ENCODE measurements around the gene TNFRSF19.

Gene TNFRSF19

DNA sequence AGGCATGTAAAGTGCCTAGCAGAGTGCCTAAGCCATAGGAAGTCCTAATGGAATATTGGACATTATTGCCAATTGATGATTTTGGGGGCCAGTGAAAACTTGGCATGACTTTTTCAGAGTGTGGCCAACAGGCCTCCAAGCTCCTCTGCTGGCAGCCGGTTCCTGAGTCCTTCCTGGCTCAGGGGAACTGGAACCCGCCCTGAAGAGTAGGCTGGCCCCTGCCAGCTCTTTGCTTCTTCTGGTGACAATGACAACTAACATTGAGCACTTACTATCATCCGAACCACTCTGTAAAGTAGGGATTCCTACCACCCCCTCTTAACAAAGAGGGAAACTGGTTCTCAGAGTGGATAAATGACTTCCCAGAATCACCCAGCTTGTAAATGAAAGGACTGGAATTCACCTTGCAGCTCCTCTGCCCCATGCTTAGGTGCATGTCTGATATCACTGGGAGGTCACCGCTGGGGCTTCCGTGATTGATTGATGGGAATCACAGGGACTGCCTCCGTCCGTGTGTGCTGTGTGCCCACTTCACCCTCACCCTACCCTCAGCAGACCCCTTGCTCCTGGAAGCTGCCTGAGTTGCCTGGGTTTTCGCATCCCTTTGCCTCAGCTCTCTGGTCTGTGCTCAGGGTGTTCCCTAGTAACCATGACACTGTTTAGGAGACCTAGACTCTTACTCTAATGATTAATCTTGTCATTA, 50.6 kb downstream of the TNFRSF19 start:
- H4K20me1 ChIP-seq (ENCODE audit: insufficient read depth, low read length): no peaks in the 10 kb centered on the region
- no peaks in the 10 kb centered on the region for H3K9me2 ChIP-seq (replicated peaks; ENCODE audit: insufficient read depth, low read length)
- no peak overlapping the region for H3K4me2 ChIP-seq (ENCODE audit: low read depth, low read length)
- no peaks in the 10 kb centered on the region for H3F3A ChIP-seq (ENCODE audit: insufficient read depth, low read length)
- H3K79me2 ChIP-seq (ENCODE audit: low read length): no peaks in the 10 kb centered on the region
- H3K36me3 ChIP-seq (replicated peaks; ENCODE audit: insufficient read depth, low read length): no peaks in the 10 kb centered on the region
- no peak for DNase-seq
- H3K27ac ChIP-seq (ENCODE audit: low read length): no peak overlapping the region
- no peak overlapping the region for H2AFZ ChIP-seq (ENCODE audit: low read length)
- TF ChIP-seq EZH2phosphoT487 (IDR thresholded peaks at IDR 0.05; ENCODE audit: low read length) (no peak), EZH2 (optimal IDR thresholded peaks at IDR 0.05; ENCODE audit: low read depth, low read length) (no peak)
- TF ChIP-seq, protein P1, sequence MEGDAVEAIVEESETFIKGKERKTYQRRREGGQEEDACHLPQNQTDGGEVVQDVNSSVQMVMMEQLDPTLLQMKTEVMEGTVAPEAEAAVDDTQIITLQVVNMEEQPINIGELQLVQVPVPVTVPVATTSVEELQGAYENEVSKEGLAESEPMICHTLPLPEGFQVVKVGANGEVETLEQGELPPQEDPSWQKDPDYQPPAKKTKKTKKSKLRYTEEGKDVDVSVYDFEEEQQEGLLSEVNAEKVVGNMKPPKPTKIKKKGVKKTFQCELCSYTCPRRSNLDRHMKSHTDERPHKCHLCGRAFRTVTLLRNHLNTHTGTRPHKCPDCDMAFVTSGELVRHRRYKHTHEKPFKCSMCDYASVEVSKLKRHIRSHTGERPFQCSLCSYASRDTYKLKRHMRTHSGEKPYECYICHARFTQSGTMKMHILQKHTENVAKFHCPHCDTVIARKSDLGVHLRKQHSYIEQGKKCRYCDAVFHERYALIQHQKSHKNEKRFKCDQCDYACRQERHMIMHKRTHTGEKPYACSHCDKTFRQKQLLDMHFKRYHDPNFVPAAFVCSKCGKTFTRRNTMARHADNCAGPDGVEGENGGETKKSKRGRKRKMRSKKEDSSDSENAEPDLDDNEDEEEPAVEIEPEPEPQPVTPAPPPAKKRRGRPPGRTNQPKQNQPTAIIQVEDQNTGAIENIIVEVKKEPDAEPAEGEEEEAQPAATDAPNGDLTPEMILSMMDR (IDR thresholded peaks at IDR 0.05; ENCODE audit: low read length): no peak
- no peak overlapping the region for H3K4me3 ChIP-seq (ENCODE audit: low read length)
- no peaks in the 10 kb centered on the region for H3K4me1 ChIP-seq (ENCODE audit: low read length)
- no peaks in the 10 kb centered on the region for H3K27me3 ChIP-seq (replicated peaks; ENCODE audit: insufficient read depth, low read length)
- H3K9ac ChIP-seq (ENCODE audit: low read length): no peak overlapping the region
- H3K9me3 ChIP-seq (replicated peaks; ENCODE audit: insufficient read depth, low read length): no peaks in the 10 kb centered on the region

DNA sequence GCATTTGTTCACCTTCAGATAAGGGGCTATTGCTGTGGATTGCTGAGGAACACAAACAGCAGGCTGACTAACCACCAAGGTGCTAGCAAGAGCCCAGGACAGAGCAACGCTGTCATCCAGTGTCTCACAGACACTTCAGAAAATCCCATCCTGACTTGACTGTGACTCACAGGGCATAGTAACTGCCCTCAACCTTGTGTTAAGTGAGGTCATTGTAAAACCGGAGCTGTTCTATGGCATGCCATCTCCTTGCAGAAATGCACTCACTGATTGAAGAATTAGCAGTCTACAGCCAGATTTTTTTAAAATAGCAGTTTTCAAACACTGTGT, 51.1 kb downstream of the TNFRSF19 start:
- H3K9ac ChIP-seq (ENCODE audit: low read length): no peak overlapping the region
- DNase-seq: no peak
- no peak overlapping the region for H3K4me3 ChIP-seq (ENCODE audit: low read length)
- no peaks in the 10 kb centered on the region for H3K4me1 ChIP-seq (ENCODE audit: low read length)
- no peak overlapping the region for H2AFZ ChIP-seq (ENCODE audit: low read length)
- H3K9me3 ChIP-seq (replicated peaks; ENCODE audit: insufficient read depth, low read length): no peaks in the 10 kb centered on the region
- no peaks in the 10 kb centered on the region for H4K20me1 ChIP-seq (ENCODE audit: insufficient read depth, low read length)
- H3K27me3 ChIP-seq (replicated peaks; ENCODE audit: insufficient read depth, low read length): no peaks in the 10 kb centered on the region
- H3K27ac ChIP-seq (ENCODE audit: low read length): no peak overlapping the region
- no peaks in the 10 kb centered on the region for H3F3A ChIP-seq (ENCODE audit: insufficient read depth, low read length)
- H3K36me3 ChIP-seq (replicated peaks; ENCODE audit: insufficient read depth, low read length): no peaks in the 10 kb centered on the region
- no peaks in the 10 kb centered on the region for H3K9me2 ChIP-seq (replicated peaks; ENCODE audit: insufficient read depth, low read length)
- H3K4me2 ChIP-seq (ENCODE audit: low read depth, low read length): no peak overlapping the region
- no peaks in the 10 kb centered on the region for H3K79me2 ChIP-seq (ENCODE audit: low read length)
- TF ChIP-seq EZH2phosphoT487 (IDR thresholded peaks at IDR 0.05; ENCODE audit: low read length) (no peak), EZH2 (optimal IDR thresholded peaks at IDR 0.05; ENCODE audit: low read depth, low read length) (no peak)
- TF ChIP-seq, protein P1 (IDR thresholded peaks at IDR 0.05; ENCODE audit: low read length): no peak

DNA sequence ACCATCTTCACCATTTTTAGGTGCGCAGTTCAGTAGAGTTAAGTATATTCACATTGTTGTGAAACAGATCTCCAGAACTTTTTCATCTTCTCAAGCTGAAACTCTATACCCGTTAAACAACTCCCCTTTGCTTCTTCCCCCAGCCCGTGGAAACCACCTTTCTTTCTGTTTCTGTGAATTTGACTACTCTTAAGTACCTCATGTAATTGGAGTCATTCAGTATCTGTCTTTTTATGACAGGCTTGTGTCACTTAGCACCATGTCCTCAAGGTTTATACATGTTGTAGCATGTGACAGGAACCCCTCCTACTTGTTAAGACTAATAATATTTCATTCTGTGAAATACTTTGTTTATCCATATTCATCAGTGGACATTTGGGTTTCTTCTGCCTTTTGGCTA, 52.8 kb downstream of the TNFRSF19 start:
- H3K27me3 ChIP-seq (replicated peaks; ENCODE audit: insufficient read depth, low read length): no peaks in the 10 kb centered on the region
- TF ChIP-seq, protein P1 (IDR thresholded peaks at IDR 0.05; ENCODE audit: low read length): no peak
- TF ChIP-seq EZH2 (optimal IDR thresholded peaks at IDR 0.05; ENCODE audit: low read depth, low read length) (no peak), EZH2phosphoT487 (IDR thresholded peaks at IDR 0.05; ENCODE audit: low read length) (no peak)
- no peak overlapping the region for H2AFZ ChIP-seq (ENCODE audit: low read length)
- H3K9me3 ChIP-seq (replicated peaks; ENCODE audit: insufficient read depth, low read length): no peaks in the 10 kb centered on the region
- no peak for DNase-seq
- no peak overlapping the region for H3K27ac ChIP-seq (ENCODE audit: low read length)
- no peaks in the 10 kb centered on the region for H3K36me3 ChIP-seq (replicated peaks; ENCODE audit: insufficient read depth, low read length)
- no peaks in the 10 kb centered on the region for H3K9me2 ChIP-seq (replicated peaks; ENCODE audit: insufficient read depth, low read length)
- no peaks in the 10 kb centered on the region for H3F3A ChIP-seq (ENCODE audit: insufficient read depth, low read length)
- no peak overlapping the region for H3K9ac ChIP-seq (ENCODE audit: low read length)
- no peak overlapping the region for H3K4me3 ChIP-seq (ENCODE audit: low read length)
- no peaks in the 10 kb centered on the region for H3K79me2 ChIP-seq (ENCODE audit: low read length)
- H4K20me1 ChIP-seq (ENCODE audit: insufficient read depth, low read length): no peaks in the 10 kb centered on the region
- no peaks in the 10 kb centered on the region for H3K4me1 ChIP-seq (ENCODE audit: low read length)
- H3K4me2 ChIP-seq (ENCODE audit: low read depth, low read length): no peak overlapping the region

All from MM.1S (cell line).